ENCODE results near the gene PDZD2. TPM values are rescaled to one million over a fixed set of nuclear protein-coding genes. Genes with fewer than 3 reads are reported as not detected.

Gene PDZD2
- total RNA-seq, 1 experiment from 2014 or later: 0.37 TPM

GRCh38 chr5:31625394-31625793 lies 13.5 kb upstream of the PDZD2 start:
- no peak overlapping the region for H3K27ac ChIP-seq (ENCODE audit: low read depth, low read length)
- H3K9me2 ChIP-seq (ENCODE audit: insufficient read depth): no peaks in the 10 kb centered on the region
- H3K4me3 ChIP-seq (replicated peaks in 1 of 2; ENCODE audit: low read depth in 1 of 2, low read length in 2 of 2): no peak overlapping the region
- H4K20me1 ChIP-seq (ENCODE audit: insufficient read depth): no peaks in the 10 kb centered on the region
- TF ChIP-seq EGR1 (IDR thresholded peaks at IDR 0.05; ENCODE audit: low read depth) (no peak), YY1 (IDR thresholded peaks at IDR 0.05; ENCODE audit: extremely low read depth, insufficient replicate concordance, low read depth, low read length) (no peak), REST (IDR thresholded peaks at IDR 0.05; ENCODE audit: low read depth) (no peak), TCF7L2 (IDR thresholded peaks at IDR 0.05; ENCODE audit: borderline replicate concordance, extremely low read depth, insufficient read depth, insufficient read length) (no peak), ATF3 (IDR thresholded peaks at IDR 0.05) (no peak), ELF1 (IDR thresholded peaks at IDR 0.05; ENCODE audit: borderline replicate concordance, low read depth) (no peak), CBX3 (IDR thresholded peaks at IDR 0.05; ENCODE audit: low read depth) (no peak), ZNF274 (IDR thresholded peaks at IDR 0.05; ENCODE audit: low read depth, low read length) (no peak), EZH2 (IDR thresholded peaks at IDR 0.05) (no peak), POLR2A (IDR thresholded peaks at IDR 0.05; ENCODE audit: borderline replicate concordance, extremely low read depth, insufficient read depth, insufficient read length) (no peak), ZFX (IDR thresholded peaks at IDR 0.05) (no peak), EZH2phosphoT487 (IDR thresholded peaks at IDR 0.05; ENCODE audit: borderline replicate concordance) (no peak), CTCF (IDR thresholded peaks at IDR 0.05 in 2 of 3, conservative IDR thresholded peaks at IDR 0.05 in 1 of 3; ENCODE audit: borderline replicate concordance in 1 of 3, insufficient read depth in 1 of 3, low read depth in 2 of 3, low read length in 2 of 3) (no peak), ZBTB33 (IDR thresholded peaks at IDR 0.05; ENCODE audit: extremely low read depth, insufficient replicate concordance, low read length) (no peak), SP1 (IDR thresholded peaks at IDR 0.05; ENCODE audit: low read depth) (no peak), SIN3A (IDR thresholded peaks at IDR 0.05; ENCODE audit: low read depth) (no peak), FOSL1 (IDR thresholded peaks at IDR 0.05; ENCODE audit: low read depth) (no peak), CEBPB (IDR thresholded peaks at IDR 0.05; ENCODE audit: low read depth) (no peak)
- no peaks in the 10 kb centered on the region for H3K27me3 ChIP-seq (ENCODE audit: insufficient read depth, low read length)
- RAD21 ChIA-PET (ENCODE audit: low non-redundant PET in 1 of 2, low total read pairs in 2 of 2, uncharacterized antibody in 2 of 2, unreplicated experiment in 2 of 2): no interaction called here
- H3K9me3 ChIP-seq (ENCODE audit: control insufficient read depth in 1 of 2, insufficient read depth in 1 of 2, low read depth in 1 of 2, low read length in 2 of 2): no peaks in the 10 kb centered on the region
- POLR2A ChIA-PET: no interaction called here
- no peak overlapping the region for H2AFZ ChIP-seq (ENCODE audit: low read depth, low read length, poor library complexity, severe bottlenecking)
- no peak for DNase-seq (ENCODE audit: low read depth, low spot score)
- ATAC-seq: no peak
- H3K4me1 ChIP-seq (ENCODE audit: control insufficient read depth in 1 of 2, insufficient read depth in 2 of 2, low read length in 2 of 2): no peaks in the 10 kb centered on the region
- H3K36me3 ChIP-seq (ENCODE audit: control insufficient read depth in 1 of 2, insufficient read depth in 2 of 2, low read length in 2 of 2): no peaks in the 10 kb centered on the region
- no peaks in the 10 kb centered on the region for H3K79me2 ChIP-seq (ENCODE audit: insufficient read depth, low read length)
- H3K9ac ChIP-seq (ENCODE audit: low read length): no peak overlapping the region
- no TSS peak for BruUV-seq (replicated peaks)
- CTCF ChIA-PET: interaction anchor here (1.4 kb wide), 1 partner anchor 13 kb away, joined by 4 read pairs; the partner anchor contains the start of gene PDZD2
- no peak overlapping the region for H3K4me2 ChIP-seq (ENCODE audit: low read length)
- intact Hi-C loops (cut with micrococcal nuclease): no loop called here
